ENCODE data around the gene PIK3CB.

Gene PIK3CB

GRCh38 chr3:138694287-138695007 lies 140.3 kb downstream of the PIK3CB start (continued):
- no peak for TF ChIP-seq ZNF274 (IDR thresholded peaks at IDR 0.05; ENCODE audit: low read length)
- no peak for TF ChIP-seq ZNF274 (tag by site-specific recombination; IDR thresholded peaks at IDR 0.05; ENCODE audit: borderline replicate concordance)
- TF ChIP-seq ZNF521 (tag by site-specific recombination; IDR thresholded peaks at IDR 0.05): no peak
- TF ChIP-seq ZNF239 (tag by site-specific recombination; IDR thresholded peaks at IDR 0.05): no peak
- no peak for TF ChIP-seq ZNF785 (tag by site-specific recombination; IDR thresholded peaks at IDR 0.05)
- TF ChIP-seq ZNF10 (tag by site-specific recombination; IDR thresholded peaks at IDR 0.05): peak; percentile 59; the same call in 1 of the 2 replicates
- TF ChIP-seq, protein P1, sequence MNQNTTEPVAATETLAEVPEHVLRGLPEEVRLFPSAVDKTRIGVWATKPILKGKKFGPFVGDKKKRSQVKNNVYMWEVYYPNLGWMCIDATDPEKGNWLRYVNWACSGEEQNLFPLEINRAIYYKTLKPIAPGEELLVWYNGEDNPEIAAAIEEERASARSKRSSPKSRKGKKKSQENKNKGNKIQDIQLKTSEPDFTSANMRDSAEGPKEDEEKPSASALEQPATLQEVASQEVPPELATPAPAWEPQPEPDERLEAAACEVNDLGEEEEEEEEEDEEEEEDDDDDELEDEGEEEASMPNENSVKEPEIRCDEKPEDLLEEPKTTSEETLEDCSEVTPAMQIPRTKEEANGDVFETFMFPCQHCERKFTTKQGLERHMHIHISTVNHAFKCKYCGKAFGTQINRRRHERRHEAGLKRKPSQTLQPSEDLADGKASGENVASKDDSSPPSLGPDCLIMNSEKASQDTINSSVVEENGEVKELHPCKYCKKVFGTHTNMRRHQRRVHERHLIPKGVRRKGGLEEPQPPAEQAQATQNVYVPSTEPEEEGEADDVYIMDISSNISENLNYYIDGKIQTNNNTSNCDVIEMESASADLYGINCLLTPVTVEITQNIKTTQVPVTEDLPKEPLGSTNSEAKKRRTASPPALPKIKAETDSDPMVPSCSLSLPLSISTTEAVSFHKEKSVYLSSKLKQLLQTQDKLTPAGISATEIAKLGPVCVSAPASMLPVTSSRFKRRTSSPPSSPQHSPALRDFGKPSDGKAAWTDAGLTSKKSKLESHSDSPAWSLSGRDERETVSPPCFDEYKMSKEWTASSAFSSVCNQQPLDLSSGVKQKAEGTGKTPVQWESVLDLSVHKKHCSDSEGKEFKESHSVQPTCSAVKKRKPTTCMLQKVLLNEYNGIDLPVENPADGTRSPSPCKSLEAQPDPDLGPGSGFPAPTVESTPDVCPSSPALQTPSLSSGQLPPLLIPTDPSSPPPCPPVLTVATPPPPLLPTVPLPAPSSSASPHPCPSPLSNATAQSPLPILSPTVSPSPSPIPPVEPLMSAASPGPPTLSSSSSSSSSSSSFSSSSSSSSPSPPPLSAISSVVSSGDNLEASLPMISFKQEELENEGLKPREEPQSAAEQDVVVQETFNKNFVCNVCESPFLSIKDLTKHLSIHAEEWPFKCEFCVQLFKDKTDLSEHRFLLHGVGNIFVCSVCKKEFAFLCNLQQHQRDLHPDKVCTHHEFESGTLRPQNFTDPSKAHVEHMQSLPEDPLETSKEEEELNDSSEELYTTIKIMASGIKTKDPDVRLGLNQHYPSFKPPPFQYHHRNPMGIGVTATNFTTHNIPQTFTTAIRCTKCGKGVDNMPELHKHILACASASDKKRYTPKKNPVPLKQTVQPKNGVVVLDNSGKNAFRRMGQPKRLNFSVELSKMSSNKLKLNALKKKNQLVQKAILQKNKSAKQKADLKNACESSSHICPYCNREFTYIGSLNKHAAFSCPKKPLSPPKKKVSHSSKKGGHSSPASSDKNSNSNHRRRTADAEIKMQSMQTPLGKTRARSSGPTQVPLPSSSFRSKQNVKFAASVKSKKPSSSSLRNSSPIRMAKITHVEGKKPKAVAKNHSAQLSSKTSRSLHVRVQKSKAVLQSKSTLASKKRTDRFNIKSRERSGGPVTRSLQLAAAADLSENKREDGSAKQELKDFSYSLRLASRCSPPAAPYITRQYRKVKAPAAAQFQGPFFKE (tag by site-specific recombination; IDR thresholded peaks at IDR 0.05; ENCODE audit: borderline replicate concordance): no peak
- no peak for TF ChIP-seq ZNF138 (tag by site-specific recombination; IDR thresholded peaks at IDR 0.05; ENCODE audit: borderline replicate concordance)
- TF ChIP-seq, protein P2, sequence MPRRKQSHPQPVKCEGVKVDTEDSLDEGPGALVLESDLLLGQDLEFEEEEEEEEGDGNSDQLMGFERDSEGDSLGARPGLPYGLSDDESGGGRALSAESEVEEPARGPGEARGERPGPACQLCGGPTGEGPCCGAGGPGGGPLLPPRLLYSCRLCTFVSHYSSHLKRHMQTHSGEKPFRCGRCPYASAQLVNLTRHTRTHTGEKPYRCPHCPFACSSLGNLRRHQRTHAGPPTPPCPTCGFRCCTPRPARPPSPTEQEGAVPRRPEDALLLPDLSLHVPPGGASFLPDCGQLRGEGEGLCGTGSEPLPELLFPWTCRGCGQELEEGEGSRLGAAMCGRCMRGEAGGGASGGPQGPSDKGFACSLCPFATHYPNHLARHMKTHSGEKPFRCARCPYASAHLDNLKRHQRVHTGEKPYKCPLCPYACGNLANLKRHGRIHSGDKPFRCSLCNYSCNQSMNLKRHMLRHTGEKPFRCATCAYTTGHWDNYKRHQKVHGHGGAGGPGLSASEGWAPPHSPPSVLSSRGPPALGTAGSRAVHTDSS (tag by site-specific recombination; IDR thresholded peaks at IDR 0.05): no peak
- TF ChIP-seq, protein P3, sequence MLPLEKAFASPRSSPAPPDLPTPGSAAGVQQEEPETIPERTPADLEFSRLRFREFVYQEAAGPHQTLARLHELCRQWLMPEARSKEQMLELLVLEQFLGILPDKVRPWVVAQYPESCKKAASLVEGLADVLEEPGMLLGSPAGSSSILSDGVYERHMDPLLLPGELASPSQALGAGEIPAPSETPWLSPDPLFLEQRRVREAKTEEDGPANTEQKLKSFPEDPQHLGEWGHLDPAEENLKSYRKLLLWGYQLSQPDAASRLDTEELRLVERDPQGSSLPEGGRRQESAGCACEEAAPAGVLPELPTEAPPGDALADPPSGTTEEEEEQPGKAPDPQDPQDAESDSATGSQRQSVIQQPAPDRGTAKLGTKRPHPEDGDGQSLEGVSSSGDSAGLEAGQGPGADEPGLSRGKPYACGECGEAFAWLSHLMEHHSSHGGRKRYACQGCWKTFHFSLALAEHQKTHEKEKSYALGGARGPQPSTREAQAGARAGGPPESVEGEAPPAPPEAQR (tag by site-specific recombination; IDR thresholded peaks at IDR 0.05): no peak
- no peak for TF ChIP-seq ZNF544 (tag by site-specific recombination; IDR thresholded peaks at IDR 0.05)
- no peak for TF ChIP-seq ZNF658 (tag by site-specific recombination; IDR thresholded peaks at IDR 0.05)
- 0 out of 2 replicates have a peak, but pooled peaks have one; percentile 31 for TF ChIP-seq ZNF600 (tag by site-specific recombination; IDR thresholded peaks at IDR 0.05)
- TF ChIP-seq ZFP41 (tag by site-specific recombination; IDR thresholded peaks at IDR 0.05; ENCODE audit: borderline replicate concordance): no peak
- no peak for TF ChIP-seq ZNF48 (tag by site-specific recombination; IDR thresholded peaks at IDR 0.05)
- peak; percentile 76 for TF ChIP-seq ZNF24 (tag by site-specific recombination; IDR thresholded peaks at IDR 0.05)
- no peak for TF ChIP-seq ZNF140 (tag by site-specific recombination; IDR thresholded peaks at IDR 0.05)
- TF ChIP-seq ZNF433 (tag by site-specific recombination; IDR thresholded peaks at IDR 0.05; ENCODE audit: low read depth): no peak
- no peak for TF ChIP-seq ZNF133 (tag by site-specific recombination; IDR thresholded peaks at IDR 0.05)
- TF ChIP-seq ZNF670 (tag by site-specific recombination; IDR thresholded peaks at IDR 0.05; ENCODE audit: low read depth): no peak
- TF ChIP-seq ZNF791 (tag by site-specific recombination; IDR thresholded peaks at IDR 0.05): no peak
- no peak for TF ChIP-seq ZNF560 (tag by site-specific recombination; IDR thresholded peaks at IDR 0.05; ENCODE audit: borderline replicate concordance)
- no peak for TF ChIP-seq ZNF624 (tag by site-specific recombination; IDR thresholded peaks at IDR 0.05)
- TF ChIP-seq ZBTB48 (tag by site-specific recombination; IDR thresholded peaks at IDR 0.05): no peak
- TF ChIP-seq GFI1B (tag by site-specific recombination; IDR thresholded peaks at IDR 0.05): 0 out of 2 replicates have a peak, but pooled peaks have one; percentile 51
- peak; percentile 78 for TF ChIP-seq ZBTB21 (tag by site-specific recombination; IDR thresholded peaks at IDR 0.05)
- peak; percentile 83 for TF ChIP-seq ZEB2 (tag by site-specific recombination; IDR thresholded peaks at IDR 0.05)
- no peak for TF ChIP-seq ZNF677 (tag by site-specific recombination; IDR thresholded peaks at IDR 0.05)
- no peak for TF ChIP-seq ZNF549 (tag by site-specific recombination; IDR thresholded peaks at IDR 0.05)
- no peak for TF ChIP-seq ZNF488 (tag by site-specific recombination; IDR thresholded peaks at IDR 0.05)
- peak; percentile 83 for TF ChIP-seq ZNF184 (tag by site-specific recombination; IDR thresholded peaks at IDR 0.05)
- no peak for TF ChIP-seq ZNF16 (tag by site-specific recombination; IDR thresholded peaks at IDR 0.05; ENCODE audit: low read depth)
- TF ChIP-seq ZNF654 (tag by site-specific recombination; IDR thresholded peaks at IDR 0.05; ENCODE audit: low read depth): peak; percentile 19; the same call in 1 of the 2 replicates

All from HEK293 (cell line).